ENCODE results near the gene REEP3. TPM values are rescaled to one million over a fixed set of nuclear protein-coding genes. Genes with fewer than 3 reads are reported as not detected.
"Not testable (repeated sequence)": the region's sequence is repeated elsewhere in the genome, so short reads cannot be mapped to it uniquely, and the experiment has no call there.

Gene REEP3
- total RNA-seq, 2 experiments from 2014 or later, result 16.7 to 19.4 TPM

DNA sequence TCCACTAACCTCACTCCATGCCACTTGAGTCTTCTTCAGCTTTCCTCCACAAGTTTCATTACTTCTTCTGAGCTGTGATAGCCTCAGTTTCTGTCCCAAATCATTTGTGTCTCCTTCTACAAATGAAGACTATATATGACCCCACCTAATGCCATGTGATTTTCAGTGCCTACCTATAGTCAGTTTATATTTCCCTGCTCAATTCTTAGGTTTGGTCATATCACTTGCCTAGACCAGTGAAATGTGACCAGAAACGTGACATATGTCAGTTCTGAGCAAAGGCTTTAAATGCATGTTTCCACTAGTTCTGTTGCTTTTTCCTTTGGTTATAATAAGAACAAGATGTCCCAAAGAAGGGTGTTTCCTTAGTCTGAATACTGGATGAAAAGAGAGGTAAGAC is 24.6 kb upstream of the REEP3 start:
- Mint-ChIP-seq H3K27ac (no peak overlapping the region), H3K4me3 (no peak overlapping the region), H3K4me1 (peaks cover 2% of the 10 kb centered on the region), H3K36me3 (peaks cover 20% of the 10 kb centered on the region), H3K27me3 (no peaks in the 10 kb centered on the region), H3K9me3 (no peaks in the 10 kb centered on the region)
- no peak for ATAC-seq (ENCODE audit: low read depth)
- DNase-seq, result no peak
- POLR2A ChIA-PET, result interaction anchor here (0.5 kb wide), 1 partner anchor 21 kb away, joined by 3 read pairs; no protein-coding TSS in a partner anchor

DNA sequence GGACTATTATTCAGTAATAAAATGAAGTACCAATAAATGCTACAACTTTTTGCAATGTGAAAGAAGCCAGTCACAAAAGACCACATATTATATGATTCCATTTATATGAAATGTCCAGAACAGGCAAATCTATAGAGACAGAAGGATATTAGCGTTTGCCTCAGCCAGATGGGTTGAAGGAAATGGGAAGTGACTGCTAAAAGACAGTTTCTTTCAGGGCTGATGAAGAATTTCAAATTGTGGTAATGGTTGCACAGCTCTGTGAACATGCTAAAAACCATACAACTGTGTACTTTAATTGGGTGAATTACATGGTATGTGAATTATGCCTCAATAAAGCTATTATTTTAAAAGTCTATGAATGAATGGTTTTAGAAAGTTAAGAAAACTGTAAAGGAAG is 23.9 kb upstream of the REEP3 start:
- Mint-ChIP-seq H3K36me3 (peaks cover 20% of the 10 kb centered on the region), H3K27me3 (no peaks in the 10 kb centered on the region), H3K9me3 (no peaks in the 10 kb centered on the region), H3K4me3 (no peak overlapping the region), H3K4me1 (peaks cover 2% of the 10 kb centered on the region), H3K27ac (no peak overlapping the region)
- POLR2A ChIA-PET, result no interaction called here
- ATAC-seq (ENCODE audit: low read depth) (no peak), DNase-seq (no peak)

DNA sequence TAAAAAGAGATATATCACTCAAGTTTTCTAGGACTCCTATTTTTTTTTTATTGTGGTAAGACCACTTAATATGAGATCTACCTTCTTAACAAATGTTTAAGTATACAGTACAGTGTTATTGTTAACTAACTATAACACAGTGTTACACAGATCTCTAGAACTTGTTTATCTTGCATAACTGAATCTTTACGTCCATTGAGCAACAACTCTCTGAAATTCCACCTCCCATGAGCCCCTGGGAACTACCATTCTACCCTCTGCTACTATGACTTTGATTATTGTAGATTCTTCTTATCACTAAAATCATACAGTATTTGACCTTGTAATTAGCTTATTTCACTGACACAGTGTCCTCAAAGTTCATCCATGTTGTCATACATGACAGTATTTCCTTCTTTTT is 22.5 kb upstream of the REEP3 start:
- Mint-ChIP-seq H3K4me3 (no peak overlapping the region), H3K4me1 (peaks cover 2% of the 10 kb centered on the region), H3K27ac (no peak overlapping the region), H3K27me3 (no peaks in the 10 kb centered on the region), H3K9me3 (no peaks in the 10 kb centered on the region), H3K36me3 (peaks cover 20% of the 10 kb centered on the region)
- POLR2A ChIA-PET, result no interaction called here
- DNase-seq (no peak), ATAC-seq (ENCODE audit: low read depth) (no peak)

DNA sequence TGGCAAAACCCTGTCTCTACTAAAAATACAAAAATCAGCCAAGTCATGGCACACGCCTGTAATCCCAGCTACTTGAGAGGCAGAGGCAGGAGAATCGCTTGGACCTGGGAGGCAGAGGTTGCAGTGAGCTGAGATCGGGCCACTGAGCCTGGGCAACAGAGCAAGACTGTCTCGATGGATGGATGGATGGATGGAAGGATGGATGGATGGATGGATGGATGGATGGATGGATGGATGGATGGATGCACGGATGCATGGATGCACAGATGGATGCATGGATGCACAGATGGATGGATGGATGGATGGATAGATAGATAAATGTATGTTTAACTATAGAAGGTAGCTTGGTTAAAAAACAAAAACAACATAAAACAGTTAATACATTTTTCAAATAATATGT is 20.6 kb upstream of the REEP3 start:
- H3K9me3 Mint-ChIP-seq; H3K27me3 Mint-ChIP-seq; H3K4me3 Mint-ChIP-seq; H3K27ac Mint-ChIP-seq; ATAC-seq (ENCODE audit: low read depth); DNase-seq; H3K4me1 Mint-ChIP-seq: not testable (repeated sequence)
- H3K36me3 Mint-ChIP-seq, result peaks cover 17% of the 10 kb centered on the region
- POLR2A ChIA-PET, result interaction anchor here (0.6 kb wide), 1 partner anchor 172 kb away, joined by 4 read pairs; no protein-coding TSS in a partner anchor

DNA sequence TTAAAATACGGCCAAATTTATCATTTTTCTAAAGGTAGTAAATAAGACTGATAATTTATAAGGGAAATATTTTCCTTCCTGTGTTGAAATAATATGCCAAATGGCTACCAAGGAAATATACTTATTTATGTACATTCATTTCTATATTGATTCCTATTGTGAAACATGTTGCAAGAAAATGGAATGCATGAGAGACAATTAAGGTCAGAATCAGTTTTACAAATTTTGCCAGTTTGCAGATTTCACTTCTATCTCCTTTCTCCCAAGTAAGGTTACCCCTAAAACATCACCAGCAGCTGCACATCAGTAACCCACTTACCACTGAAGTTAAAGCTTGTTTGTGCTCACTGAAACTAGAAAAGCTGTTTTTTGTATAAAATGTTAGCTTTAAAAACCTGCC is 19.2 kb upstream of the REEP3 start:
- no peaks in the 10 kb centered on the region for H3K9me3 Mint-ChIP-seq
- ATAC-seq (ENCODE audit: low read depth), result no peak
- POLR2A ChIA-PET, result no interaction called here
- DNase-seq, result no peak
- no peaks in the 10 kb centered on the region for H3K27me3 Mint-ChIP-seq
- H3K27ac Mint-ChIP-seq, result no peak overlapping the region
- no peak overlapping the region for H3K4me3 Mint-ChIP-seq
- peaks cover 4% of the 10 kb centered on the region for H3K4me1 Mint-ChIP-seq
- peaks cover 11% of the 10 kb centered on the region for H3K36me3 Mint-ChIP-seq

DNA sequence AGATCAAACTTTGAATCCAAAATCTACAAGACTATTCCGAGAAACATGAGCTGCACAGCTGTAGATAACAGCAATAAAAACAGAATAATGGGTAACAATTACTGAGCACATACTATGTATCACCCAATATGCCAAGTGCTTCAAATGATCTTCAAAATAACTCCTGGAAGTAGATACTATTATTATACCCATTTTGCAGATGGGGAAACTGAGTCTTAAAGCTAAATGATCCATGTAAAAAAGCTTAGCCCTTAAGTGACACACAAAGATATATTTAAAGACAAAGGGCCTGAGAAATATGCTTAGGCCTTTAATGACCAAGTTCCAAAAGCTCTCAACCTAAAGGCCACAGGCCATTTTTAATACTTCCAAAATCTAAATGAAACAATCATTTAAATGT is 18.4 kb upstream of the REEP3 start:
- H3K9me3 Mint-ChIP-seq, result no peaks in the 10 kb centered on the region
- DNase-seq, result no peak
- peaks cover 4% of the 10 kb centered on the region for H3K4me1 Mint-ChIP-seq
- no peaks in the 10 kb centered on the region for H3K27me3 Mint-ChIP-seq
- no peak overlapping the region for H3K27ac Mint-ChIP-seq
- no peak for ATAC-seq (ENCODE audit: low read depth)
- H3K4me3 Mint-ChIP-seq, result no peak overlapping the region
- POLR2A ChIA-PET, result no interaction called here
- peaks cover 11% of the 10 kb centered on the region for H3K36me3 Mint-ChIP-seq

DNA sequence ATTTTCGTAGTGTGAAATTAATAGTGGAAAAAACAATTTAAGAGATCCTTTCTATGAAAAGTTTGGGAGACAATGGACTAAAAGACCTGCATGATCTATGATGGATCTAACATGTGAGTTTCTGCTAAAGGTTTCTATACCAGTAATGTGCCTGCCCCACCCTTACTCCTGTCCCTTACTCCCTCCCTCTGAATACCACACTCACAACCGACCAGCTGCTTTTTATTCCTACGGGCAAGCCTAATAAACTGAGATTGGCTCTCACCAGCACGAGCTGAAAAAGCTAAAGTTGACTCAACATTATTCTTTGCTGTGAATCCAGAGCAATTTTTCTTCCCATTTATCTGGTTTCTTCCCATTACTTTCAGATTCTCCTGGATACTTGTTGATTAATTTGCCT is 17.8 kb upstream of the REEP3 start:
- POLR2A ChIA-PET, result no interaction called here
- H3K27ac Mint-ChIP-seq, result no peak overlapping the region
- ATAC-seq (ENCODE audit: low read depth), result no peak
- peaks cover 14% of the 10 kb centered on the region for H3K36me3 Mint-ChIP-seq
- H3K4me1 Mint-ChIP-seq, result peaks cover 4% of the 10 kb centered on the region
- no peaks in the 10 kb centered on the region for H3K27me3 Mint-ChIP-seq
- DNase-seq, result no peak
- H3K4me3 Mint-ChIP-seq, result no peak overlapping the region
- H3K9me3 Mint-ChIP-seq, result no peaks in the 10 kb centered on the region

DNA sequence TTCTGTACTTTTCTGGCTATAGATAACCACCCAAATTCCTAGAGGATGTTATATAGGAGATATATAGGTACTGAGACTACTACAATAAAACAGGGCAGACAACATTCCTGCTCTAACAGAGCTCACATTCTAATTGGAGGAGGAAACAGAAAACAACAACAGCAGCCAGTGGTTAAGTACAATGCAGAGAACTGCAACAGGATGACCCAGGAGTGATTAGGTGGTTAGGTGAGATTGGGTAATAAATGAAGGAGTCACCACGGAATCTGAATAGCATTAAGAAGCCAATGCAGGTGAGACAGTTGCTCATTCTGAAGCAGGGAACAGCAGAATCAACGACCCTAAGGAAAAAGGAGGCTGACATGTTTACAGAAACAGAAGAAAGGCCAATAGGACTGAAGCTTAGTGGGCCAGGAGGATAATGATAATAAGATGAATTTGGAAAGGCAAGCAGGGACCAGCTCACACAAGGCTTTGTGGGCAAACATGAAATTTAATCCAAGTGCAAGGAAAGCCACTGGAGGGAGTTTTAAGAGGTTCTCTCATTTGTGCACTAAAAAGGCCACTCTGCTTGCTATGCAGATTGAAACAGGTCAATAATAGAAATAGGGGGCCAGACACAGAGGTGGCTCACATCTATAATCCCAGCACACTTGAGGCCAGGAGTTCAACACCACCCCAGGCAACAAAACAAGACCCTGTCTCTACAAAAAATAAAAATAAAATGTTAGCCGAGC is 16.9 kb upstream of the REEP3 start:
- Mint-ChIP-seq H3K27ac (no peak overlapping the region), H3K4me3 (no peak overlapping the region), H3K4me1 (peaks cover 5% of the 10 kb centered on the region), H3K27me3 (no peaks in the 10 kb centered on the region), H3K9me3 (no peaks in the 10 kb centered on the region), H3K36me3 (peaks cover 8% of the 10 kb centered on the region)
- no peak for DNase-seq
- POLR2A ChIA-PET, result no interaction called here
- ATAC-seq (ENCODE audit: low read depth), result no peak

DNA sequence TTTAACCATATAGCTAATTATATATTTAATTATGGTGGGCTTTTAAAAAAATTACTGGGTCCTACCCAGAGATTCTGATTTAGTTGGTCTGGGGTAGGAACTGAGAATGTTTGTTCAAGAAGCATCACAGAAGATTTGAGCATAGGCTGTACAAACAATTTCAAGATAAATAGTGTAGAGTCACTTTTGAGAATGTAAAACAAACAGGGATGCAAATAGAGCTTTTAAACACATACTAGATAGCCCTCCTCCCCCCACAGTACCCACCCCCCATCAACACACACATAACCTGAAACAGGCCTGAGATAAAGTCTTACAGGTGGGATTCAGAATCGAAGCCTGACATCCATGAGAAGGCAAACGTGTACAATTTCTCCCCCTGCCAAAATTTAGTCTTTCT is 15.6 kb upstream of the REEP3 start:
- H3K4me3 Mint-ChIP-seq, result no peak overlapping the region

DNA sequence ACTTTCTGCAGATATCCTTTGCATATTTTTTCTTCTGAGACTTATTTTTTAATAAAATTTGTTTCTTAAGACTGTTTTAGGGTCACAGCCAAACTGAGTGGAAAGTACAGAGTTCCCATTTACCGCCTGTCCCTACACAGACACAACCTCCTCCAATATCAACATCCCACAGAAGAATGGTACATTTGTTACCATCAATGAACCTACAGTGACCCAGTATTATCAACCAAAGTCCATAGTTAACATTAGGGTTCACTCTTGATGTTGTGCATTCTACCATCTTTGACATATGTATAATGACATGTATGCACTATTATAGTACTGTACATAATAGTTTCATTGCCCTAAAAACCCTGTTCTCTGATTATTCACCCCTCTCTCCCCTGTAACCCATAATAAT is 14.6 kb upstream of the REEP3 start:
- POLR2A ChIA-PET, result no interaction called here
- DNase-seq (no peak), ATAC-seq (ENCODE audit: low read depth) (no peak)
- no peak overlapping the region for H3K4me3 Mint-ChIP-seq
- no peaks in the 10 kb centered on the region for H3K9me3 Mint-ChIP-seq
- no peaks in the 10 kb centered on the region for H3K27me3 Mint-ChIP-seq
- peaks cover 9% of the 10 kb centered on the region for H3K4me1 Mint-ChIP-seq
- H3K27ac Mint-ChIP-seq, result no peak overlapping the region
- H3K36me3 Mint-ChIP-seq, result peaks cover 13% of the 10 kb centered on the region

More for the DNA sequence above, 15.6 kb upstream of the REEP3 start:
- Mint-ChIP-seq H3K4me1 (peaks cover 7% of the 10 kb centered on the region), H3K27me3 (no peaks in the 10 kb centered on the region), H3K9me3 (no peaks in the 10 kb centered on the region), H3K27ac (no peak overlapping the region), H3K36me3 (peaks cover 9% of the 10 kb centered on the region)
- POLR2A ChIA-PET, result interaction anchor here (0.6 kb wide), 1 partner anchor 199 kb away, joined by 3 read pairs; no protein-coding TSS in a partner anchor
- no peak for ATAC-seq (ENCODE audit: low read depth)
- no peak for DNase-seq

DNA sequence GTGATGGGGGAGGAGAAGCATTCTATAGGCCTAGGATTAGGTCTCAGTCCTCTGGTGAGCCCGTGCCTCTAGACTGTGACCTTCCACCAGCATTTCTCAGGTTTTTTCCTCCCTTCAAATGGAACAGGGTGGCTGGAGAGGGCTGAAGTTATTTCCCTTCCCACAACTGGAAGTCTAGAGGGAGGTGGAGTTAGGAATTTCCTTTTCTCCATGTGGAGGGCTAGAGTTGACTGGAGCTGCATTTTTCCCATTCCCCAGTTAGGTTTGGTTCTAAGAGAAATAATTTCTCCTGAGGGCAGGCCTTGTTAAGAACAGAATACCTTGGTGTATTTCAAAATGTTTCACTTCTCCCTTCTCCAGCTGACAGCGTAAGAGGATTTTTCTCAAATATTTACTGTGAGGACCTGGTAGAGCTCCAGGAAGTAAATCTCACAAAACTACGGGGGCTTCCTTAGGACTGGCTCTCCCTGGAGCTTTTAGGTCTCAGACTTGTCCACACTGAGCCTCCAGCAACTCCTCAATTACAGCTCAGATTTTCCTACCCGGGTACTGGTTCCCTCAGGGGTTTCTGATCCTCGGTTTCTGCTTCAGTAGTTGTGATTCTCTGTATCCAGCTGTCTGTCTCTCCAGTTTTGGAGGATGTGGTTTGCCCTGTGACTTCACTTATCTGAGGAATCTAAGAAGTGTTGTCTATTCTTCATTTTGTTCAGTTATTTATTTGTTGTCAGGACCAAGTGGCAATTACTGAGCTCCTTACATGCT is 6.0 kb upstream of the REEP3 start:
- POLR2A ChIA-PET, result interaction anchor here (0.6 kb wide), 1 partner anchor 250 kb away, joined by 3 read pairs; no protein-coding TSS in a partner anchor
- peaks cover 39% of the 10 kb centered on the region for H3K36me3 Mint-ChIP-seq
- no peak overlapping the region for H3K27ac Mint-ChIP-seq
- peaks cover 49% of the 10 kb centered on the region for H3K4me1 Mint-ChIP-seq
- DNase-seq (no peak), ATAC-seq (ENCODE audit: low read depth) (peak; percentile 69)
- no peaks in the 10 kb centered on the region for H3K27me3 Mint-ChIP-seq
- peaks cover 7% of the 10 kb centered on the region for H3K9me3 Mint-ChIP-seq
- H3K4me3 Mint-ChIP-seq, result peak overlapping the region; percentile 29

DNA sequence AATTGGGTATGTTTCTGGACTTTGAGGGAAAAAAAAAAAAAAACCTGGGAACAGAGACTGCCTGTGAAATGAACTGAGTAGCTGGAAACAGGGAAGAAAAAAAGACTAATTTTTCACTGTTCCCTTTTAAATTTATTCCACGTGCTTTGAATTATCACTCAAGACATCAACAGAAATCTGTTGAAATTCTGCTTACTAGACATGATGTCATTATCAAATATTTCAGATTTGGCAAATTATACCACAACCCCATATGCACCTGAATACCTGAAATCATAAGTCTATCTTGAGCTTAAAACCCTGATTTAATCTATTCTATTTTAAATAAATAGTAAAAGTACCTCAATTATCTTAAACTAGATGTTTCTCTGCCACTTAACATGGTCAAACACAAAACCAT is 5.0 kb upstream of the REEP3 start:
- H3K27me3 Mint-ChIP-seq, result no peaks in the 10 kb centered on the region
- ATAC-seq (ENCODE audit: low read depth), result no peak
- H3K9me3 Mint-ChIP-seq, result peaks cover 7% of the 10 kb centered on the region
- no peak overlapping the region for H3K27ac Mint-ChIP-seq
- POLR2A ChIA-PET, result no interaction called here
- no peak for DNase-seq
- H3K36me3 Mint-ChIP-seq, result peaks cover 32% of the 10 kb centered on the region
- no peak overlapping the region for H3K4me3 Mint-ChIP-seq
- peaks cover 49% of the 10 kb centered on the region for H3K4me1 Mint-ChIP-seq

DNA sequence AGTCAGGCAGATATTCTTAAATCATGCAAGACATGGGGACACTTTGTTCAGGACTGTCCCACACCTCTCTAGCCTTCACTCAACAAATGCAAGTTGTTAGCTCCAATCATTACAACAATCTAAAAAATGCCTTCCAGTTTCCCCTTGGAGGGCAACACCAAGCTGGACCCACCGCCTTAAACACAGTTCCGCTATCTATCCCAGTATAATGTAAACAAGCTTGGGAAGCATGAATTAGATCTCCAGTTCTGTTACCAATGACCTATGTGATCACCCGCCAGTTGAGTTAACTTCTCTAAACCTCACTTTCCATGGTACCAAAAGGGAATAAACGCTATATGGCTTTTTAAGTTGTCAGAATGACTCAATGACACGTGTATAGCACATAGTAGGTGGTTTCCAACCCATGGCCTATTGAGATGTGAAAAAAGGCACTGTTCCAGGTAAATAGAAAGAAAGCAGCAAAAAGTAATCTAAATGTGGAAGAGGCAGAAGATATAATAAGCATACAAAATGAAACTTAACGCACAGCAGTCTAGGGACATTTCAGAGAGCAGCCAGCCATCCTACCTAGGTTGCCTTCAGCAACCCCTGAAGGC is 2.4 kb upstream of the REEP3 start:
- H3K27ac Mint-ChIP-seq, result no peak overlapping the region
- ATAC-seq (ENCODE audit: low read depth), result no peak
- H3K4me3 Mint-ChIP-seq, result peak overlapping the region; percentile 86

More for the DNA sequence above, 2.4 kb upstream of the REEP3 start:
- H3K9me3 Mint-ChIP-seq, result peaks cover 4% of the 10 kb centered on the region
- no peaks in the 10 kb centered on the region for H3K27me3 Mint-ChIP-seq
- peaks cover 59% of the 10 kb centered on the region for H3K4me1 Mint-ChIP-seq
- peaks cover 19% of the 10 kb centered on the region for H3K36me3 Mint-ChIP-seq
- no peak for DNase-seq
- POLR2A ChIA-PET, result no interaction called here

Measured in activated naive CD8-positive, alpha-beta T cell treated with anti-CD3 and anti-CD28 coated beads, Interleukin-2, amount 10 ng/mL, durations not matched to agents 7 days and 5 days (primary cell).